H1 (cell line): Measurements from ENCODE around the gene MAPK13. TPM values are rescaled to one million over a fixed set of nuclear protein-coding genes. Genes with fewer than 3 reads are reported as not detected.

Source experiments
- BCL11A ChIP-seq, 2 experiments: IDR thresholded peaks; one replicate each; pipeline ENCODE4 v1.6.1; 2011; ENCODE audit warnings: low read depth in 2 of 2, low read length in 2 of 2, mild to moderate bottlenecking in 2 of 2
- FOSL1 ChIP-seq: IDR thresholded peaks from 2 replicates; pipeline ENCODE4 v1.6.1; 2011; ENCODE audit warnings: mild to moderate bottlenecking, low read depth, low read length, moderate library complexity; ENCODE audit not compliant: insufficient read depth
- KDM1A ChIP-seq: fragments of 200-600, 300-600 bp; sonication (generic); IDR thresholded peaks from 2 replicates; pipeline ENCODE4 v1.7.1; 2016; ENCODE audit warnings: mild to moderate bottlenecking, low read length, borderline replicate concordance
- RAD21 ChIP-seq, 2 experiments: IDR thresholded peaks in 1 of 2; conservative IDR thresholded peaks in 1 of 2; 2 replicates each; pipeline ENCODE4 v1.6.1; 2011; ENCODE audit warnings: low read depth in 2 of 2, low read length in 2 of 2, improper control_type of control experiment in 1 of 2, inconsistent platforms in 1 of 2, mild to moderate bottlenecking in 1 of 2, moderate library complexity in 1 of 2
- SP4 ChIP-seq: IDR thresholded peaks from 2 replicates; pipeline ENCODE4 v1.6.1; 2012; ENCODE audit warnings: low read length, inconsistent platforms
- SUZ12 ChIP-seq: fragments of 200-600 bp; sonication (generic); IDR thresholded peaks from 2 replicates; pipeline ENCODE4 v1.6.1; 2012; ENCODE audit warnings: mild to moderate bottlenecking, inconsistent platforms, low read length, moderate library complexity, mixed read lengths
- TAF1 ChIP-seq: IDR thresholded peaks from 2 replicates; pipeline ENCODE4 v1.6.1; 2011; ENCODE audit warnings: mild to moderate bottlenecking, low read depth, low read length
- YY1 ChIP-seq: IDR thresholded peaks from 2 replicates; pipeline ENCODE4 v1.6.1; 2011; ENCODE audit warnings: low read depth, mild to moderate bottlenecking, low read length
- polyA plus RNA-seq, 7 experiments: library from polyadenylated mRNA; depleted of rRNA in 3 of 7; stranded (reverse) in 5 of 7; unstranded in 2 of 7; fragments of >200 nt in 5 of 7; fragments of 200-250 nt in 2 of 7; gene quantifications; 1 replicate in 5 of 7; 2 replicates in 1 of 7; 4 replicates in 1 of 7; pipeline versions ENCODE4 v1.2.1 to v1.2.3, GENCODE V29; 2011 to 2013; ENCODE audit warnings: missing spikeins in 2 of 7, mixed read lengths in 2 of 7
- total RNA-seq: library from RNA; stranded (reverse); fragmentation: NEBNext Ultra II Directional; extraction: Animal tissue kit (Norgen Biotek cat#: 25700); gene quantifications from 2 replicates; pipeline ENCODE4 v1.2.1, GENCODE V29; 2021
- TF ChIP-seq, protein P1 (sequence below): IDR thresholded peaks from 2 replicates; pipeline ENCODE4 v1.6.1; 2012; ENCODE audit warnings: inconsistent platforms

Gene MAPK13
- total and polyA plus RNA-seq, 2 of the 8 experiments (the other 6 are each of a cell fraction or from before 2014, with no cell fraction given), result 10.1 to 14.1 TPM

DNA sequence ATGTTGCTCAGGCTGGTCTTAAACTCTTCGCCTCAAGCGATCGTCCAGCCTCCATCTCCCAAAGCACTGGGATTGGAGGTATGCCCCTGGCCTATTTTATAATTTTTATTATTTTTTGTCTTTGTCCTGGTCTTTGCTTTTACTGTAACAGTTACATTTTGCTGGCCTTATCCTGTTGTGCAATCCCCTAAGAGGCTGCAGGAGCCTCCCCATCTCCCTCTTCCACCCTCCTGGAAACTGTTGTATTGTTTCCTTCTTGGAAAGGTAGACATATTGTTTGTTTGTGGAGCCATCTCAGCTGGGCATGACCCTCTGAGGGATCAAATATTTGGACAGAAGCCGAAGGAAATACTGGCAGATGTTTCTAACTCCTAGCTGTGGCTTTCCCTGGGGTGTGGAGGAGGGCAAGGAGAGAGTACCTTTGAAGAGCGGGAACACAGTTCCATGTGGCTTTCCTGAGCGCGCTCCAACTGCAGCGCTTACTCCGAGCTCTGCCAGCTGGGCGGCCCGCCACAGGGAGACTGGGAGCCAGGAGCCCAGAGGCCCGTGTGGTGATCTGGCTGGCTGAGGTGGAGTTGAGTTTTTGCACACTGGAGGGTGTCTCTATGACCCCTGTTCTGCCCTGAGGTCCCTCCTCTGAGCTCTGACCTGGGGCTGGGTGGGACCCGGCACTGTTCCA is 4.9 kb downstream of the MAPK13 start (continued):
- no peak for TF ChIP-seq SP4
- no peak for TF ChIP-seq FOSL1
- TF ChIP-seq TAF1, result no peak
- no peak for TF ChIP-seq RAD21 (IDR thresholded peaks at IDR 0.05 in 1 of 2, conservative IDR thresholded peaks at IDR 0.05 in 1 of 2; ENCODE audit: low read depth in 2 of 2, low read length in 2 of 2)
- no peak for TF ChIP-seq BCL11A (IDR thresholded peaks at IDR 0.05; ENCODE audit: low read depth in 2 of 2, low read length in 2 of 2)
- TF ChIP-seq YY1, result no peak
- TF ChIP-seq KDM1A, result no peak
- TF ChIP-seq, protein P1, sequence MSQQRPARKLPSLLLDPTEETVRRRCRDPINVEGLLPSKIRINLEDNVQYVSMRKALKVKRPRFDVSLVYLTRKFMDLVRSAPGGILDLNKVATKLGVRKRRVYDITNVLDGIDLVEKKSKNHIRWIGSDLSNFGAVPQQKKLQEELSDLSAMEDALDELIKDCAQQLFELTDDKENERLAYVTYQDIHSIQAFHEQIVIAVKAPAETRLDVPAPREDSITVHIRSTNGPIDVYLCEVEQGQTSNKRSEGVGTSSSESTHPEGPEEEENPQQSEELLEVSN, result no peak
- TF ChIP-seq SUZ12, result no peak
- TF ChIP-seq, all 59 proteins: peak for 0
